HG02678 (cell line): ENCODE results near the gene FOXK1.
A peak's percentile ranks its signal among the peaks of the same experiment; 100 is the strongest.

Source experiments
- ATAC-seq: cut with Tn5 transposase; IDR thresholded peaks from one replicate; pipeline ENCODE4 v1.9.1; 2021; ENCODE audit warnings: mild to moderate bottlenecking, moderate library complexity; ENCODE audit not compliant: unreplicated experiment

The FOXK1 gene

DNA sequence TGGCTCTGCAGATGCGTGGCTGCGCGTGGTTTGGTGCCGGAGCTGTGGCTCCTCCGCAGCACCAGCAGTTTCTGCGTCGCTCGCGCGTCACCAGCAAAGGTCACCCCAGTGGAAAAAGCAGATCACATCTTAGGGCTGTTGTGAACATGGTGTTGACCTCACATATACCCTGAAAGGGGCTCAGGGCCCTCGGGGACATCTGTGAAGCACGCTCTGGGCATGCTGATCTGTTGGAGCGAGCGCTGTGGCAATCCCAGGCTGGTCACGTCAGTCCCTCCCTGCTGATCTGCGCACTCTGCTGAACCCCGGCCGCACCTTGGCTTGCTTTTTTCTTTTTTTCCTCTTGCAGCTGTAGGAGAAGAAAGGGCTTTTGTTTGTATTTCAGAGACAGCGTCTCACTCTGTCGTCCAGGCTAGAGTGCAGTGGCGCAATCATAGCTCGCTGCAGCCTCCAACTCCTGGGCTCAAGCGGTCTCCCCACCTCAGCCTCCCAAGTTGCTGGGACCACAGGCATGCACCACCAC, 60.0 kb downstream of the FOXK1 start:
- ATAC-seq, result no peak

DNA sequence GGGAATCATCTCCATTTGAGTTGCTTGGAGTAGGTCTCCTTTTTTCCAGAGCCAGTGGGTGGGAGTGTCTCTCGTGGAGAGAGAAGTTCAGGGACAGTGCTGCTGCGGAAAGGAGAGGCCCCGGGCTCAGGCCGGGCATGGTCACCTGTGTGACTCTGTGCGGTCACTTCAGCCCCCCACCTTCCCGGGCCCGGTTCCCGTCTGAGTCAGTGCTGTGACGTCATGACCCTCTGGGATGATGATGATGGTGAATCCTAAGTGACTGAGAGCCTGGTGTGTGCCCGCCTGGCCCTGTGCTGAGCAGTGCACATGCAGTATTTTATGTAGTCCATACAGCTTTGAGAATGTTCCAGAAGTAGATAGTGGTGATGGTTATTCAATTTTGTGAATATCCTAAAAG, 60.8 kb downstream of the FOXK1 start:
- no peak for ATAC-seq

DNA sequence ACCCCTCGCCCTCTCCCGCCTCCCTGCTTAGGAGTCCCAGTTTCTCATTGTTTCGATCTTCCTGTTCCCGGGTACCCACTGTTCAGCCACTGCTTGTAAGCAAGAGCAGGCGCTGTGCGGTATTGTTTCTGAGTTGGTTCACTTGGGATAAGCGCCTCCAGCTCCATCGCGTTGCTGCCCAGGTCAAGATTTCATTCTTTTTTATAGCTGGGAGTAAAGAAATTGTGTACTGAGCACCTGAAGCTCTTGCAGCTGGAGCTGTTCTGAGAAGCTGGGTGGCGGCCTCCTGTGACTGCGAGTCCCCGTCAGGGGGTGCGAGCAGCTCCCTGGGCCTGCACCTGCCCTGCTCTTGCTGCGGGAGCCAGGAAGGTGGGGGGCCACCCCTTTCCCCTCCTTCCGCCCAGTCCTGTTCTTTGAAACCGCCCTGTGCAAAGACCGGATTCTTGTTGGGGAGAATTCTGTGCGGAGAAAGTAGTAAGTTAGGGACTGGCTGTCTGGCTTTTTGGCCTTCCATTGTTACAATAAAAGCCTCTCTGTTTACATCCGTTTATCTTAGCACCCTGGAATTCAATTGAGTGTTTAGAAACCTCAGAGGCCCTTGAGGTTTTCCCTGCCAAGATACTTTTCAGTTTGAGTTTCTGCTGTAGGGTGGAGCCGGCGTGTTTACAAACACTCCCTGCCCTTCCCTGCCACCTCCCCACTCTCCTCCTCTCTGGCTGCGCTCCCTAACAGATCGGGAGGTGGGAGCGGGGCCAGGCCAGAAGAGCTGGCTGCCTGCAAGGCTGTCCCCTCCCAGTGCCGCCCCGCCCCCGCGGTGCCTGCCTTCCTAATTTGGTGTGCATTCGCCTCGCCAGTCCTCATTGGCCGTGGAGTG, 62.5 kb downstream of the FOXK1 start:
- peak; percentile 80 for ATAC-seq

DNA sequence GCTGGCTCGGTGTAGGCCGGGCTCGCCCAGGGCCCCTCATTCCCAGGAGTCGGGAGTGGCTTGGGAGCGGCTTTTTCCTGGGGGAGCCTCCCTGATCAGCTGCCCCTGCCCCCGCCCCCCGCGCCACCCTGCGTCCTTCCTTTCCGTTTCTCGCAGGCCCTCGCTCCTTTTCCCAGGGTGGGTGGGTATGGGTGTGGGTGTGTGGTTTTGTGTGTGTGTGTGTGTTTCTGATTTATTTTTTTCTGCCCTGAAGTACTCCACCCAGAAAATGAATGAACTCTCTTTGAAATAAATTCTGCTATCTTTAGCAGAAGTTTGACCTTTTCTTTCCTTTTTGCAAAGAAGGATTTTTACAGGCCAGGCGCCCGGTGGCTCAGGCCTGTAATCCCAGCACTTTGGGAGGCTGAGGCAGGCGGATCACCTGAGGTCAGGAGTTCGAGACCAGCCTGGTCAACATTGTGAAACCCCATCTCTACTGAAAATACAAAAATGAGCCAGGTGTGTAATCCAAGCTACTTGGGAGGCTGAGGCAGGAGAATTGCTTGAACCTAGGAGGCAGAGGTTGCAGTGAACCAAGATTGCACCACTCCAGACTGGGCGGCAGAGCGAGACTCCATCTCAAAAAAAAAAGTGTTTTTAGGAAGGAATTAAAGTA, 63.3 kb downstream of the FOXK1 start:
- peak; percentile 22 for ATAC-seq

DNA sequence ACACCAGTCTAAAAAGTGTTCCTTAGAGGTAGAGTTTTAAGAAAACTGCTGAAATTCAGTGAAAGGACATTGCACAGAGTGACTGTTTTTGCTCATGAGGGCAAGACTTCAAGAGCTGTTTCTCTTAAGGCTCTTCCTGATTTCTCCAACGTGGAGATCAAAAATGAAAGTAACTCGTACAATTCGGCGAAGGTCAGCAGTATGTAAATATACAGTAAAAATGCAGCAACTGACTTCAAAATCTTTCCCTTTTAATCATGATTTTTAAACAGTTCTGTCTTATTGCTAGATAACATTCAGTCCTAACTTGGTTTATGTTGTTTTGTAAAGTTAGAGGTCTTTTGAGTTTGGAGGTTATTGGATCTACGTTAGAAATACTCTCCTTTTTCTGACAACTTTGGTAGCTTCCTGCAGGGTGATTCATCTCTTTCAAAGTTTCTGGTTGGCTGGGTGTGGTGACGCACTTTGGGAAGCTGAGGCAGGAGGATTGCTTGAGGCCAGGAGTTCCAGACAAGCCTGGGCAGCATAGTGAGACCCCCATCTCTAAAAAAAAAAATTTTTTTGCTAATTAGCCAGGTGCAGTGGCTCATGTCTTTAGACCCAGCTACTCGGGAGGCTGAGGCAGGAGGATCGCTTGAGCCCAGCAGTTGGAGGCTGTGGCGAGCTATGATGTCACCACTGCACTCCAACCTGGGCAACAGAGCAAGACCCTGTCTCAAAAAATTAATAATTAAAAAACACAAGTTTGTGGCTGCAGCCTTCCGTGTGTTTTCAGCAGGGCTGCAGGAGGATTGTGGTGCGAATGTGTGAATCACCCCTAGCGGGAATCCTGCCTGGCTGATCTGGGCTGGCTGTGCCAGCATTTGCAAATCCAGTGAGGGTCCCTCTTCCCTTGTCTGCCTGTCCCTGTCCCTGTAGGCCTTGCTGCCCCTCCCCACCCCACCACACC, 64.2 kb downstream of the FOXK1 start:
- no peak for ATAC-seq

DNA sequence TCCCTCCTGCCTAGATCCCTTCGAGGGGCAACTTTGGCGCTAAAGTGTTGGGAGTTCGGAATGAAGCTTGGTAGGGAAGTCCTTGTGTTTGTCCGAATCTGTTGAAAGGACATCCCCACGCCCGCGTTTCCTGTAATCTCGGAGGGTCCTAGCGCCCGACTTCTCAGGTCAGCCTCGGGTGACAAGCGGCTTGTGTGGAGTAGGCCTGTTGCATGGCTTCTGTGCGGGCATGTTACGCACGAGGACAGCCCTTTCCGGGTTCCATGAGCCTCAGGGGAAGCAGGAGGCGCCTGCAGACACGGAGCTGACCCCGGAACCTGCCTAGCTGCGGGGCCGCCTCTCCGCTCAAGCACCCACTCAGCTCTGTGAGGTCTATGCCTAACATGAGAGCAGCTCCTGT, 64.9 kb downstream of the FOXK1 start:
- ATAC-seq, result no peak

DNA sequence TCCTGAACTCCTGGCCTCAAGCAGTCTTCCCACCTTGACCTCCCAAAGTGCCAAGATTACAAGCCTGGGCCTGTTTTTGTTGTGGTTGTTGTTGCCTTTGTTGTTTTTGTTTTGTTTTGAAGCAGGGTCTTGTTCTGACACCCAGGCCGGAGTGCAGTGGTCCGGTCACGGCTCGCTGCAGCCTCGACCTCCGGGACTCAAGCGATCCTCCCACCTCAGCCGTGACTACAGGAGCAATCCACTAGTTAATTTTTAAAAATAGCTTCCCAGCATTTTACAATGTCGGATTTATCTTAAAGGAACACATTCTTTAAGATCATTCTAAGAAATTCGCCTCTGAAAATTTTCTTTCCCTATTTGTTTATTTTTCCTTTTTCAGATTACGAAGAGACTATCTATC, 65.7 kb downstream of the FOXK1 start:
- ATAC-seq, result no peak

DNA sequence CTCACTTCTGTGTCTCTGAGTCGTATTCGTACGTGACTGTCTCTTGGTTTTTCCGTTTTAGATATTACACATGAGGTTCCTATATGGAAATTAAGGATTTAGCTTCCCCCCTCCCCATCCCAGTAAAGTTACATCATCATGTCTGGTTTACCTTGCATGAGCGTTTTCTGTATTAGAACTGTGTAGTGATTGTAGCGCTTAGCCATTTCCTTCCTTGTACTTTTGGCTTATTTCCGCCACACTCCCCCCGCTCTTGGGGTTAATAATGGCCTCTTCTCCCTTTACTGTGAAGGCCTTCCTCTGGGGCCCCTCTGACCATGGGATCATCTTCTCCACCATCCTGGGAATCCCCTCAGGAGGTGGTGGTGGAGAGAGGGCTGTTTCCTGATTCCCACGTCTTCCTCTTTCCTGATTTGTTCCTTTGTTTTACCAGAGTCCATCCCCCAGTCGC, 66.2 kb downstream of the FOXK1 start:
- ATAC-seq, result no peak

DNA sequence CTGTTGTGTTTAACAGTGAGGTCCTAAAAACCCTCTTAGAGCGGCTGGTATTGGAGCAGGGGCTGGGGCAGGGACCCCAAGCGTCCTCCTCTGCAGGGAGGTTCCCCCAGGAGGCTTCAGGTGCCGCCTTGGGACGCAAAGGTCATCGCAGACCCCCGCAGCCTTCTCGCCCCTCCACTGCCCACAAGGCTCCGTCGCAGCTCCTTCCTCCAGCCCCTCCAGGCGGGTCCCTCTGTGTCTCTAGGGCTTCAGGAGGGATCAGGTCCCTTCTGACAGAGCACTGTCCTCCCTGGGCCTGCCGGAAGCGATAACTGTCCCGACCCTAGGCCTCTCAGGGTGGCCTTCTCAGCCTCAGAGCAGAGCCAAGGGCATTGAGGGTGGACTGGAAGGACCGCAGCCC, 67.3 kb downstream of the FOXK1 start:
- no peak for ATAC-seq

DNA sequence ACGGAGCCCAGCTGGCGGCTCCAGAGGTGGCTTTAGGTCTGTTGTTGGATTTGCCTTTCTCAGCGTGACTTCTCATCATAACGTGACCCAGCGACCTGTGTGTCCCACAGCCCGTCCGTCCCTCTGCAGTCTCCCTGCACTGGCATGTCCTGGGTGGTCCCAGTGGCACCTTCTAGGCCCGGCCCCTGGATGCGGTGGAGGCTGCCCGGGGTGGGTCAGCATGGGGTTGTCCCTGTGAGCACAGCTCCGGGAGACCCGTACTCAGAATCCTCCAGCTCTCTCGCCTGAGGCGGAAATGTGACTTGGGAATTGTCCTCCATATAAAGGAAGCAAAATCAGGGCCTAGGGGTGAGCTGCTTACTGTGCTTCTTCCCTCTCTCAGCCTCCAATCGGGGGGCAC, 67.7 kb downstream of the FOXK1 start:
- ATAC-seq, result no peak

DNA sequence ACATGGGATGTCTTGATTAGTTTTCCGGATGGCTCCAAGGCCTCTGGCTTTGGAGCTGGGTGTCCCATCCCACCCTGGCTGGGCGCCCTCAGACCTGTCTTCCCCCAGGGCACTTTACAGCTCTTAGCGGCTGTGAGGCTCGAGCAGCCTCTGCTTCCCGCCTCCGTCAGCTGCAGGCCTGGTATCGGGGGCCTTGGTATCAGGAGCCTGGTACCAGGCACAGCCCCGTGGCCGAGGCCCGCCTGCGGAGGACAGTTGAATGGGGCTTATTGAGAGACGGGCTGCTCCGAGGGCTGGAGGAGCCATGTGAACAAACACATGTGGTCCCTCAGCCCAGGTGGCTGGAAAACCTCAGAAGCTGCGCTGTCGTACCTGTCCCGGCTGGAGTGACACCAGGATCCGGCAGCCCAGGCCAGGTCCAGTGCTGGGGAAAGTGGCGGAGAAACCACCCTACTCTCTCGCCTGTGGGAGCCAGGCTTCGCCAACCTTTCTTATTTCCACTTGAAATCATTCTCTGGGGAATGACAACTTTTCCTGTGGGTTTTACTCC, 69.4 kb downstream of the FOXK1 start:
- ATAC-seq, result no peak

DNA sequence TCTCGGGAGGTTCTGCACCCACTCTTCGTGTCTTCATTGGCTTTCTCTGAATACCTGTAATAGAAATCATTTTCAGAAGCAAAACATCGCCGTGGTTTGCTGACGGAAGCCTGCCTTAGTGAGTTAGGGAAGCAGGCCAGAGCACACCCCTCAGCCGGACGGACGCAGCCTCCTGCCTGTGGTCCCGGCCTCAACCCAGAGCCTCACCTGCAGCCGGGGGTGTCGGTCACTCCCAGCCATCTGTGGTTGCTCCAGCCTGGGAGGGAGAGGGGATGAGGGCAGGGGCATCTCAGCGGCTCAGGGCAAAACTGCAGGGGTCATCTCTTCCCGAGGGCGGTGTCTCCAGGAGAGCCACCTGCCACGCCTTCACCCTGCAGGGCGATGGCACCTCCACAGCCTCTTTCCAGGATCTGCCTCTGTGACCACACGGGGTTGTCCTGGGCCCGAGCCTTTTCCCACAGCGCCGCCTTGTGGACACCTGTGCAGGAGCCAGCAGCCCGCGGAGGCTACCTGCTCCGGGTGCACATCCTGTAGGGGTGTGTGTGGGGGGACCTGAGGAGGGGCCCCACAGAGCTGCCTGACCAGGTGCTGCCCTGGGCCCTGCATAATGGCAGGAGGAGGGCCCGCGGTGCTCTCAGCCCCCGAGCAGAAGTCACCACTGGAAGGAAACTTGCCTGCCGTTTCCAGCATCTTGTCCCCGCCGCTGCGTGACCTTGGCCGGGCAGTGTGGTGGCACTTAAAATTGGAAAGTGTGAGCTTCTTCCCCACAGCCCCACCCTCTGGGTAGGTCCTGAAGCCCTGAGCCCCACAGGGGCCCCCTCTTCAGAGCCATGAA, 71.7 kb downstream of the FOXK1 start:
- peak; percentile 88 for ATAC-seq

DNA sequence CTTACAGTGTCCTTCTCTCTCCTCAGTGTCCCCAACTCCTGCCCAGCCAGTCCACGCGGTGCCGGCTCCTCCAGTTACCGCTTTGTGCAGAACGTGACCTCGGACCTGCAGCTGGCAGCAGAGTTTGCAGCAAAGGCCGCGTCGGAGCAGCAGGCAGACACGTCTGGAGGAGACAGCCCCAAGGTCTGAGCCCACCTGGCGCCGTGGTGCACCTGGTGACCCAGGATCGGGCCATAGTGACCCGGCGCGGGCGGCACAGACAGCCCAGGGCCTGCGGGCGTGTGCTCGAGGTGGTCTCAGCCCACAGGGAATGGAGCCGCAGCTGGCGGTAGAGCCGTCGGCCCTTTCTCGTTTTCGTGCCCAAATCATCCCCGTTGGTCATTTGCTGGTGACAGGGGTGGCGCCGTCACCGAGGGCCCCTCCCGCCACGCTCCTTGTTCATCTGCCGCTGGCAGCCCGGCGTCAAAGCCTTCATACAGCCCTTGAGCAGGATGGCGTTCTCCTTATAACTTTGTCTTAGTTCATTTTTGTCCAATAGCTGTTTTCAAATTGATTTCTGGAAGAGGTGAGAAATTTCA, 72.4 kb downstream of the FOXK1 start:
- ATAC-seq, result no peak

DNA sequence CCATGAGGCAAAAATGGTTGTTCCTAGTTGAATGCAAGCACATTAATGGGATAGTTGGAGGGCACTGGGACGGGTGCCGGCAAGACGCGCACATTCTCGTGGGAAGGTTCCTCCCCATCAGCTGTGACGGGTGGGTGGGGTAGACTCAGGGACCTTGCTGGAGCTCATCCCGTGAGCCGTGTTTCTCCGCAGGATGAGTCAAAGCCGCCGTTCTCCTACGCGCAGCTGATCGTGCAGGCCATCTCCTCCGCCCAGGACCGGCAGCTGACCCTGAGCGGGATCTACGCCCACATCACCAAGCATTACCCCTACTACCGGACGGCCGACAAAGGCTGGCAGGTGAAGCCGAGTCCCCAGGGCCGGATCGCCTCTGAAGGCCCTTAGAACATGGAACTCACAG, 73.0 kb downstream of the FOXK1 start:
- ATAC-seq, result no peak

DNA sequence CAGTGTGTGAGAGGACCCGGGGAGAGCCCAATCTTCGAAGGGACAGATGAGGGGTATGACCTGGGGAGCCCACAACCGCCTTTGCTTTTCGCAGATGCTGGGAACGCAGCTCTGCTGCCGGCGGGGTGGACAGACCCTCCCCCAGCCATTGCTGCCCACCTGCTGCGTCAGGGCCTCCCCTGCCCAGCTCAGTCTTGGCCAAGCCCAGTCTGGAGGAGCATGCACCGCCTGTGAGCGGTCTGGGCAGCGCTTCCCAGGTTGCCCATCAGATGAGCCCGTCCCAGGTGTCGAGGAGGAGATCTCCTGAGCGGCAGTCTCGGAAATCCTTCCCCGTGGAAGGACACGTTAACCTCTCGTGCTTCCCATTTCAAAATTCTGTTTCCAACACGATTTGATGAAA, 76.0 kb downstream of the FOXK1 start:
- no peak for ATAC-seq

DNA sequence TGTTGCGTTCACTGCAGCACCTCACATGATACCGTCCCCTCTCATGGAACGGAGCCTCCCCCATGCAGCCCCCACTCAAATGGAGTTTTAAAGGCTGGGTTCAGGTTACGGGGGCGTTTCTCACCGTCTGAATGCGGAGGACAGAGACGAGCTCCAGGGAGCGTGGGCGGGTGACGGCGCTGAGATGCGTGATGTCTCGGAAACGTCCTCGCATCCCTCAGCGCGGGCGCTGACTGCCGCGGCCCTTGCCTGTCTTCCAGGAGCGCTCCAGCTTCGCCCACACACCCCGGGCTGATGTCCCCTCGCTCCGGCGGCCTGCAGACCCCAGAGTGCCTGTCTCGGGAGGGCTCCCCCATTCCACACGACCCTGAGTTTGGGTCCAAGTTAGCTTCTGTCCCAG, 76.7 kb downstream of the FOXK1 start:
- no peak for ATAC-seq

DNA sequence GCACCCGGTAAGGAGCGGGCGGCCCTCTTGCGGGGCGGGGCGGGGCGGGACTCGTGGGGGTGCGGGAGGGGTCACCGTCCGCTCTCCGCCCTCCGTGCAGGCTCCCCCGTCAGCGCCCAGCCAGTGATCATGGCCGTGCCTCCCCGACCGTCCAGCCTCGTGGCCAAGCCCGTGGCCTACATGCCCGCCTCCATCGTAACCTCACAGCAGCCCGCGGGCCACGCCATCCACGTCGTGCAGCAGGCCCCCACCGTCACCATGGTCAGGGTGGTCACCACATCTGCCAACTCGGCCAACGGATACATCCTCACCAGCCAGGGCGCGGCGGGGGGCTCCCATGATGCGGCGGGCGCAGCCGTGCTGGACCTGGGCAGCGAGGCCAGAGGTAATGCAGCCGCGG, 77.1 kb downstream of the FOXK1 start:
- ATAC-seq, result no peak

DNA sequence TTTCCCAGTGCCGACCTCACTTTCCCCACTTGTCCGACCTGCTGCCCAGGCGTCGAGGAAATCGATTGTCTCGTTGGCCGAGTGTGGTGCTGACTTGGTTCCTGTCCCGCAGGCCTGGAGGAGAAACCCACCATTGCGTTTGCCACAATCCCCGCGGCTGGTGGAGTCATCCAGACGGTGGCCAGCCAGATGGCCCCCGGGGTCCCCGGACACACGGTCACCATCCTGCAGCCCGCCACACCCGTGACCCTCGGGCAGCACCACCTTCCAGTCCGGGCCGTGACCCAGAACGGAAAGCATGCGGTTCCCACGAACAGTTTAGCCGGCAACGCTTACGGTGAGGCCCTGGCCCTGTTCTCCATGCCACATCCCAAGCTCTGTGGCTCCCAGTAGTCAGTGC, 78.9 kb downstream of the FOXK1 start:
- no peak for ATAC-seq
